B cell (primary cell): ENCODE measurements around the gene TAS2R60. TPM values are rescaled to one million over a fixed set of nuclear protein-coding genes. Genes with fewer than 3 reads are reported as not detected.

Experiments
- ATAC-seq: fragments of 200-7000 bp; cut with Tn5 transposase; one replicate; pipeline ENCODE4 v1.10.0; 2021; ENCODE audit warnings: low read depth, mild to moderate bottlenecking, moderate number of reproducible peaks, moderate library complexity
- CTCF ChIA-PET: fragments of 350-600 bp; sonication (Branson Sonifier 250); formaldehyde crosslinking; loops from one replicate; lab custom pipeline; 2021; ENCODE audit warnings: antibody characterized with exemption, inconsistent platforms; lab: Charles Lee
- POLR2A ChIA-PET: fragments of 350-600 bp; sonication (Branson Sonifier 250); formaldehyde crosslinking; loops from one replicate; lab custom pipeline; 2021; ENCODE audit warnings: antibody characterized with exemption; lab: Charles Lee
- DNase-seq: peaks from one replicate; pipeline ENCODE4 v3.0.0; 2013
- H2AFZ ChIP-seq: 2 replicates; pipeline ENCODE4 v1.6.1; 2012; ENCODE audit warnings: mild to moderate bottlenecking, low read depth, low read length; ENCODE audit not compliant: insufficient read depth, poor library complexity, severe bottlenecking
- H3K27ac ChIP-seq, 2 donors: 1 replicate in 1 of 2; 2 replicates in 1 of 2; pipeline ENCODE4 v1.5.1; 2012 to 2013; ENCODE audit warnings: low read length in 2 of 2, mild to moderate bottlenecking in 2 of 2, moderate library complexity in 1 of 2
- H3K27me3 ChIP-seq, 4 experiments: fragments of 200-600 bp in 1 of 4; sonication (generic) in 1 of 4; replicated peaks in 1 of 4; 1 replicate in 2 of 4; 2 replicates in 2 of 4; pipeline versions ENCODE4 v1.6.1 to v1.7.0; 2013 to 2016; ENCODE audit warnings: low read length in 3 of 4, mild to moderate bottlenecking in 2 of 4, mixed read lengths in 1 of 4, moderate library complexity in 1 of 4; ENCODE audit not compliant: insufficient read depth in 4 of 4, control insufficient read depth in 3 of 4; ENCODE audit errors: control extremely low read depth in 1 of 4
- H3K36me3 ChIP-seq, 2 experiments: replicated peaks in 1 of 2; 1 replicate in 1 of 2; 2 replicates in 1 of 2; pipeline versions ENCODE4 v1.6.1 to v1.7.1; 2013; ENCODE audit warnings: low read length in 1 of 2; ENCODE audit not compliant: insufficient read depth in 2 of 2, control insufficient read depth in 1 of 2; ENCODE audit errors: control extremely low read depth in 1 of 2, extremely low read depth in 1 of 2
- H3K4me1 ChIP-seq, 2 donors: fragments of 200-600 bp in 1 of 2; sonication (generic) in 1 of 2; 1 replicate in 1 of 2; 2 replicates in 1 of 2; pipeline versions ENCODE4 v1.5.1 to v1.6.1; 2013 to 2017; ENCODE audit warnings: low read length in 2 of 2; ENCODE audit not compliant: control insufficient read depth in 2 of 2, insufficient read depth in 2 of 2
- H3K4me2 ChIP-seq: replicated peaks from 2 replicates; pipeline ENCODE3; 2012; ENCODE audit warnings: mild to moderate bottlenecking, low read depth, low read length; ENCODE audit not compliant: poor library complexity, severe bottlenecking
- H3K4me3 ChIP-seq, 5 experiments: fragments of 200-600 bp in 1 of 5; sonication (generic) in 1 of 5; 1 replicate in 3 of 5; 2 replicates in 2 of 5; pipeline versions ENCODE4 v1.5.1 to v1.7.0; 2011 to 2016; ENCODE audit warnings: low read length in 4 of 5, mild to moderate bottlenecking in 4 of 5, low read depth in 2 of 5, control low read depth in 1 of 5, moderate library complexity in 1 of 5; ENCODE audit not compliant: insufficient read depth in 1 of 5; ENCODE audit errors: control extremely low read depth in 1 of 5, extremely low read depth in 1 of 5
- H3K79me2 ChIP-seq: fragments of 200-600 bp; sonication (generic); one replicate; pipeline ENCODE4 v1.6.0; 2016; ENCODE audit warnings: low read length; ENCODE audit not compliant: control insufficient read depth, insufficient read depth
- H3K9ac ChIP-seq: fragments of 200-600 bp; sonication (generic); 2 replicates; pipeline ENCODE4 v1.6.1; 2017; ENCODE audit warnings: mild to moderate bottlenecking, low read length, moderate library complexity
- H3K9me3 ChIP-seq, 3 donors: one replicate each; pipeline versions ENCODE4 v1.6.1 to v1.7.1; 2013; ENCODE audit warnings: low read length in 2 of 3; ENCODE audit not compliant: control insufficient read depth in 2 of 3, insufficient read depth in 1 of 3; ENCODE audit errors: control extremely low read depth in 1 of 3
- H4K20me1 ChIP-seq: 2 replicates; pipeline ENCODE4 v1.6.0; 2012; ENCODE audit warnings: mild to moderate bottlenecking, low read length; ENCODE audit not compliant: insufficient read depth, control insufficient read depth, poor library complexity, severe bottlenecking
- H3K27ac Mint-ChIP-seq: one replicate; pipeline ENCODE4 v1.8.0; 2021; ENCODE audit warnings: mixed read lengths
- H3K27me3 Mint-ChIP-seq: one replicate; pipeline ENCODE4 v1.8.0; 2021; ENCODE audit warnings: mixed read lengths
- H3K4me1 Mint-ChIP-seq: one replicate; pipeline ENCODE4 v1.8.0; 2021; ENCODE audit warnings: mixed read lengths
- H3K4me3 Mint-ChIP-seq: one replicate; pipeline ENCODE4 v1.8.0; 2021; ENCODE audit warnings: mixed read lengths
- H3K9me3 Mint-ChIP-seq: one replicate; pipeline ENCODE4 v1.8.0; 2022; ENCODE audit warnings: mixed read lengths; ENCODE audit not compliant: insufficient read depth
- CTCF ChIP-seq: fragments of 200-600 bp; IDR thresholded peaks from one replicate; pipeline ENCODE4 v1.8.0; 2022; ENCODE audit warnings: antibody characterized with exemption, mild to moderate bottlenecking
- EZH2 ChIP-seq: IDR thresholded peaks from 2 replicates; pipeline ENCODE4 v1.6.1; 2012; ENCODE audit warnings: borderline replicate concordance, low read depth, mild to moderate bottlenecking, moderate library complexity, low read length; ENCODE audit not compliant: insufficient read depth, poor library complexity, severe bottlenecking
- WGBS: methylation state at CpG from one replicate; pipeline ENCODE4 v1.1.5; 2013; ENCODE audit warnings: missing lambda C conversion rate; ENCODE audit not compliant: insufficient coverage; 5-methylcytosine and 5-hydroxymethylcytosine counted together
- intact Hi-C: fragments of 100-400 bp; cut with micrococcal nuclease; formaldehyde crosslinking; loops from one replicate; pipeline ENCODE4 v1.10.0; 2022
- polyA plus RNA-seq: library from polyadenylated mRNA; depleted of rRNA; stranded (reverse); fragments of >200 nt; gene quantifications from 2 replicates; pipeline ENCODE4 v1.2.3, GENCODE V29; 2012
- total RNA-seq, 2 donors: library from RNA; stranded (reverse); fragments of 120-200 nt in 1 of 2; gene quantifications; 1 replicate in 1 of 2; 2 replicates in 1 of 2; pipeline versions ENCODE4 v1.2.3 to v1.2.4, GENCODE V29; 2013 to 2022

Gene TAS2R60
- total and polyA plus RNA-seq, 2 donors (not counting 1 experiment from before 2014, with no cell fraction given) = not detected

- intact Hi-C loops = no loop called here
- H3K27ac Mint-ChIP-seq = no peak overlapping the region
- H2AFZ ChIP-seq = no peak overlapping the region
- no peaks in the 10 kb centered on the region for H3K4me1 ChIP-seq
- peaks cover 10% of the 10 kb centered on the region for H3K27me3 Mint-ChIP-seq
- H3K4me1 Mint-ChIP-seq = no peaks in the 10 kb centered on the region
- no peak overlapping the region for H3K27ac ChIP-seq
- H3K79me2 ChIP-seq = no peaks in the 10 kb centered on the region
- H4K20me1 ChIP-seq = no peaks in the 10 kb centered on the region
- POLR2A ChIA-PET = no interaction called here
- no peaks in the 10 kb centered on the region for H3K9me3 Mint-ChIP-seq
- H3K4me2 ChIP-seq = no peak overlapping the region
- CTCF ChIA-PET = no interaction called here
- no peaks in the 10 kb centered on the region for H3K27me3 ChIP-seq
- H3K4me3 ChIP-seq = no peak overlapping the region
- no peak overlapping the region for H3K4me3 Mint-ChIP-seq
- DNase-seq (no peak), ATAC-seq (no peak)
- TF ChIP-seq CTCF = no peak
- H3K36me3 ChIP-seq = no peaks in the 10 kb centered on the region
- no peaks in the 10 kb centered on the region for H3K9me3 ChIP-seq
- H3K9ac ChIP-seq = no peak overlapping the region
These were observed 37.2 kb downstream of the TAS2R60 start for GRCh38 chr7:143480501-143480900.

- H3K9me3 Mint-ChIP-seq = no peaks in the 10 kb centered on the region
- H3K4me3 Mint-ChIP-seq = no peak overlapping the region
- Histone ChIP-seq H3K9me3 (no peaks in the 10 kb centered on the region), H3K79me2 (no peaks in the 10 kb centered on the region), H3K27me3 (no peaks in the 10 kb centered on the region), H3K4me3 (no peak overlapping the region), H3K4me1 (no peaks in the 10 kb centered on the region), H3K27ac (no peak overlapping the region), H2AFZ (no peak overlapping the region), H4K20me1 (no peaks in the 10 kb centered on the region), H3K4me2 (no peak overlapping the region), H3K36me3 (no peaks in the 10 kb centered on the region), H3K9ac (no peak overlapping the region)
- no peak overlapping the region for H3K27ac Mint-ChIP-seq
- peaks cover 25% of the 10 kb centered on the region for H3K27me3 Mint-ChIP-seq
- ATAC-seq = no peak
- H3K4me1 Mint-ChIP-seq = no peaks in the 10 kb centered on the region
- ChIA-PET POLR2A (no interaction called here), CTCF (no interaction called here)
- WGBS = 80% methylated on average over 1 of the region's 3 CpGs
- TF ChIP-seq EZH2 = no peak
- TF ChIP-seq CTCF = no peak
- DNase-seq = no peak
- intact Hi-C loops = no loop called here
These were observed 40.9 kb downstream of the TAS2R60 start for GRCh38 chr7:143484119-143484518.
